HG02973 (cell line): ENCODE measurements around the gene AKNA.

Experiments
- ATAC-seq: cut with Tn5 transposase; IDR thresholded peaks from one replicate; pipeline ENCODE4 v1.9.1; 2021; ENCODE audit warnings: moderate library complexity; ENCODE audit not compliant: unreplicated experiment

The AKNA gene

GRCh38 chr9:114396558-114397218 lies 8.9 kb upstream of the AKNA start:
- ATAC-seq = no peak

- ATAC-seq = no peak
Observed at GRCh38 chr9:114395768-114396167, 8.0 kb upstream of the AKNA start.

- no peak for ATAC-seq
Observed at GRCh38 chr9:114395334-114395617, 7.5 kb upstream of the AKNA start.

- ATAC-seq = no peak
Observed at GRCh38 chr9:114394523-114395333, 6.9 kb upstream of the AKNA start.

- ATAC-seq = no peak
Observed at GRCh38 chr9:114392749-114393112, 4.9 kb upstream of the AKNA start.

GRCh38 chr9:114390952-114391351 lies 3.2 kb upstream of the AKNA start:
- no peak for ATAC-seq

- ATAC-seq = no peak
Observed at GRCh38 chr9:114389612-114390368, 2.0 kb upstream of the AKNA start.

GRCh38 chr9:114388764-114389375 lies 1.1 kb upstream of the AKNA start:
- no peak for ATAC-seq

- ATAC-seq = no peak
Observed at GRCh38 chr9:114388357-114388682, 538 bp upstream of the AKNA start.

GRCh38 chr9:114386886-114387679 lies 699 bp downstream of the AKNA start:
- ATAC-seq = no peak

- ATAC-seq = no peak
Observed at GRCh38 chr9:114386361-114386885, 1.4 kb downstream of the AKNA start.

- peak; percentile 80 for ATAC-seq
Observed at GRCh38 chr9:114385397-114386181, 2.2 kb downstream of the AKNA start.

- no peak for ATAC-seq
Observed at GRCh38 chr9:114384836-114385396, 2.9 kb downstream of the AKNA start.

- no peak for ATAC-seq
Observed at GRCh38 chr9:114384341-114384740, 3.4 kb downstream of the AKNA start.

GRCh38 chr9:114383521-114384231 lies 4.1 kb downstream of the AKNA start:
- no peak for ATAC-seq

GRCh38 chr9:114382699-114383520 lies 4.9 kb downstream of the AKNA start:
- peak; percentile 19 for ATAC-seq

- ATAC-seq = no peak
Observed at GRCh38 chr9:114378883-114379282, 8.9 kb downstream of the AKNA start.

- no peak for ATAC-seq
Observed at GRCh38 chr9:114378016-114378415, 9.8 kb downstream of the AKNA start.
